NCI-H69 (cell line): ENCODE data around the gene FPGS.
"Not testable (repeated sequence)": the region's sequence is repeated elsewhere in the genome, so short reads cannot be mapped to it uniquely, and the experiment has no call there.

Source experiments
- DNase-seq: peaks from one replicate; lab custom pipeline; 2025; lab: John Stamatoyannopoulos, UW

Gene FPGS

DNA sequence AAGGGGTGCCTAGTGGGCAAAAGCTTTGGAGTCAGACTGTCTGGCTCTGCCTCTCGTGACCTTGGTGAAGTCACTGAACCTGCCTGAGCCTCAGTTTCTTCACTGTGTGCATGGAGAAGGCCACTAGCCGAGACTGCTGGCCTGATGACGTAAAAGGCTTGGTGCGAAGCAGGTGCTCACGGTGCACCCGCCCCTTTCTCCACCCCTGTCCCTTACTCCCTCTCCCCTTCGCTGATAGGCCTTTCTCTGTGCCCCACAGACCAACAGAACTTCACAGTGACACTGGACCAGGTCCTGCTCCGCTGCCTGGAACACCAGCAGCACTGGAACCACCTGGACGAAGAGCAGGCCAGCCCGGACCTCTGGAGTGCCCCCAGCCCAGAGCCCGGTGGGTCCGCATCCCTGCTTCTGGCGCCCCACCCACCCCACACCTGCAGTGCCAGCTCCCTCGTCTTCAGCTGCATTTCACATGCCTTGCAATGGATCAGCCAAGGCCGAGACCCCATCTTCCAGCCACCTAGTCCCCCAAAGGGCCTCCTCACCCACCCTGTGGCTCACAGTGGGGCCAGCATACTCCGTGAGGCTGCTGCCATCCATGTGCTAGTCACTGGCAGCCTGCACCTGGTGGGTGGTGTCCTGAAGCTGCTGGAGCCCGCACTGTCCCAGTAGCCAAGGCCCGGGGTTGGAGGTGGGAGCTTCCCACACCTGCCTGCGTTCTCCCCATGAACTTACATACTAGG, 10.4 kb downstream of the FPGS start:
- no peak for DNase-seq

GRCh38 chr9:127813686-127814226, 11.1 kb downstream of the FPGS start:
- DNase-seq, result no peak

DNA sequence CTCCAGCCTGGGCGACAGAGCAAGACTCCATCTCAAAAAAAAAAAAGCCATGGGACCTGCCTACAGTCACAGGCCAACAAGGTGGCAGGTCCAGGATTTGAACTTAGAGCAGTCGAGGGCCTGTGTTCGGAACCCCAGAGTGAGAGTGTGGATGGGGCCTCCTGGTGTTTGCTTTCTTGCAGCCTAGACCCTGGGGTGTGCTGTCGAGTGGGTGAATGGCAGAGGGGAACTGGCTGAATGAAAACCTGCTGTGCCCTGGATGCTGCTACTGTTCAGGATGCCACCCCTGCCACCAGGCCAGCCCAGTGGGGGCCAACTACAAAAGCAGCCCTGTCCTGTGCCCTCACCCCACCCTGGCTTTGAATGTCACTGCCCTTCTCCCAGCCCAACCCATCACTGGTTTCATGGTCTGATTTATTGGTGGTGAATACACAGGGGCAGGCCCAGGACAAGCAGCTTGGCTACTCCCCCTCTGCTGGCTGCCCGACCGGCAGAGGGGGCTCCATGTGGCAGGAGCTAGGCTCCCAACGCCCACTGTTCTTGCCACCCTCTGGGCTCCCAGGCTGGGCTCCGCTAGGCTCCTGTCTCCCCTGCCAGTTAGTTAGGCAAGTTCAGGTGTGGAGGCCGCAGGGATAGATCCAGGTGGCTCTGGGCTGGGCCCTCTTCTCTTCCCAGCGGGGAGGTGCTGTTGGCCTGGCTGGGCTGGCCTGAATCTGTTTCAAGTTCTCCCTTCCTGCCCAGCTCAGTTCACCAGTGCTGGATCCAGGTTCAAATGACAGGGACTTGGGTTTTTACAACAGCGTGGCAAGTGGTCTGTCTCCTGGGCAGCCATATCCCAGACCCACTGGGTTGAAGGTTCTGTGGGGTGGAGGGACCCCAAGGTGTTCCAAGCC, 12.2 kb downstream of the FPGS start:
- no peak for DNase-seq

- no peak for DNase-seq
Observed at GRCh38 chr9:127815512-127816361, 13.1 kb downstream of the FPGS start.

DNA sequence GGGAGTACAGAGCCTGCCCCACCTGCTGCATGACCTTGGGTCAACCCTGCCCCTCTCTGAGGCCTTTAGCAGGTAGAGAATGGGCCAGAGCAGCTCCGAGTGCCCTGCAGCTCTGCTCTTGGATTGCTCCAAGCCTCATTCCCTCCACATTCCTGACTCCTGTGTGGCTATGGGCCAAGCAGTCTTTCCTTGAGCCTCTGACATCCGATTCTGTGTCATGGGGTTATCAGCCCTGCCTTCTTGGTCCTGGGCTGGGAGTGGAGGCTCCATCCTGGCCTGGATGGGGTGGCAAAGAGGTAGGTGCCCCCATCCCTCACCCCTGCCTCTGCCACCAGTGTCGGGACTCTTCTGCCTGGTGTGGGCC, 13.7 kb downstream of the FPGS start:
- DNase-seq, result no peak

DNA sequence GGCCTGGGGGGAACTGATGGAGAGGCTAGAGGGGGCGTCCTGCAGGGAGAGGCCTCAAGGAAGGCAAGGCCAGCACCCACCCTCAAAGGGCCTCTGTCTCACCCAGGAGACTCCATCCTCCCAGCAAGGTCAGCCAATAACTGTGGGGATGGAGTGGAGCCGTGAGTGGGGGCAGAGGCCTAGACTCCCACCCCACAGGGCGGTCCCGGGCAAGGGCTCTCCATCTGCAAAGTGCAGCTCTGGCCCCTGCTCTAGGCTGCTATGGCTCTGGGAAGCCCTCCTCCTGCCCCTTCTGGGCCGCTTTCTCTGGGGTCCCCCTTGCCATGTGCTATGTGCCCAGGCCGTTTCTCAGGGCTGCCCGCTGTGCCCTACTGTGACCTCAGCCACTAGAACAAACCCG, 14.0 kb downstream of the FPGS start:
- no peak for DNase-seq

DNA sequence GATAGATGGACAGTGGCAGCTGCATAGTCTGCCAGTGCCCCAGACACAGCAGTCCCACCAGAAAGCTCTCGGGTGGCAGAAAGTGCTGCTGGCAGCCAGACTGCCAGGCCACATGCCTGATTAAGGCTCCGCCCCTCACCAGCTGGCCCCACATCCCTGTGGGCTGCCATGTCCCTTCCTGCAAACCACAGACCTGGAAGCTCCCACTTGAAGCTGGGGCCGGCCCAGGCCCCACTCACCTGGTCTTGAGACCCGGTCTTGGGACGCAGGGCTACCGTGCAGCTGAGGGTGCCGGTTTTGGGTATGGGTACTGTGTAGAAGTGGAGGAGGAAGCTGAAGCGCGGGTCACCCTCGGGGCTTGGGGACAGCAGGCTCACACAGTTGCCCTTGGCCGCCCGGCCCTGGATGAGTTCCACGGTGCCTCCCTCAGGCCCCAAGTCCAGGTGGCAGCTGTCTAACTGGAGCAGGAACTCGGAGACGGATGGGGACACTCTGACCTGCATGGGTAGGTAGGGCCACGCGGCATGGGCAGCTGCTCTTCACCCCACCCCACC, 15.3 kb downstream of the FPGS start:
- peak; percentile 58 for DNase-seq

- DNase-seq, result no peak
Observed at GRCh38 chr9:127818574-127818973, 15.9 kb downstream of the FPGS start.

GRCh38 chr9:127822108-127822507, 19.4 kb downstream of the FPGS start:
- peak; percentile 43 for DNase-seq

DNA sequence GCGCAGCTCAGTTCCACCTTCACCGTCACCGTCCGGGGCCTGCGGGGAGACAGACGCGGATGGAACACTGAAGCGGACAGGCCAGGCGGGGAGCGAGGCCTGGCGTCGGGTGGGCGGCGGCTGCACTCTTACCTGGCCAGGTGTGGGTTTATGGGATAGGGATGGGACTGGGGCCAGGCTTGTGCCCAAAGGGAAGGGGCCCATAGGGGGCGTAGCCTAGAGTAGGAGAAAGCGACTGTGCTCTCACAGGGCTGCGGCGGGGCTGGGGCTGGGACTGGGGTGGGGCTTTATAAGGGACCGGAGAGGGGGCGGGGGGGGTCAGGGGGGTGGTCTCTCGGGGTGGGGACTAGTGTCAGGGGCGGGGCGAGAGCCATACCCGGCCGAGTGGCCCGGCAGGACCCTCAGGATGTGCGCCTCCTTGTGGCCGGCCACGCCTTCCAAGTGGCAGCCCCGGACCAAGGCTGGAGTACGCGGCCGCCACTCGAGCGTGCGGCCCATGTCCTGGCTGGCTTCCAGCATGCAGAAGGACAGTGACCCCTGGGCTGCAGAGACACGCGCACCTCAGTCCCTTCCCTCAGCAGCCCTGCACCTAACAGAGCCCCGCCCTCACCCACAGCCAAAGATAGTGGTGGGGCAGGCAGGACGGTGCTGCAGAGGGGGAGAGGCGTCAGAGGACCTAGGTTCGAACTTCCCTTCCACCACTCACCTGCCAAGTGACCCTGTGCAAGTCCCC, 22.8 kb downstream of the FPGS start:
- DNase-seq, result peak; percentile 48

DNA sequence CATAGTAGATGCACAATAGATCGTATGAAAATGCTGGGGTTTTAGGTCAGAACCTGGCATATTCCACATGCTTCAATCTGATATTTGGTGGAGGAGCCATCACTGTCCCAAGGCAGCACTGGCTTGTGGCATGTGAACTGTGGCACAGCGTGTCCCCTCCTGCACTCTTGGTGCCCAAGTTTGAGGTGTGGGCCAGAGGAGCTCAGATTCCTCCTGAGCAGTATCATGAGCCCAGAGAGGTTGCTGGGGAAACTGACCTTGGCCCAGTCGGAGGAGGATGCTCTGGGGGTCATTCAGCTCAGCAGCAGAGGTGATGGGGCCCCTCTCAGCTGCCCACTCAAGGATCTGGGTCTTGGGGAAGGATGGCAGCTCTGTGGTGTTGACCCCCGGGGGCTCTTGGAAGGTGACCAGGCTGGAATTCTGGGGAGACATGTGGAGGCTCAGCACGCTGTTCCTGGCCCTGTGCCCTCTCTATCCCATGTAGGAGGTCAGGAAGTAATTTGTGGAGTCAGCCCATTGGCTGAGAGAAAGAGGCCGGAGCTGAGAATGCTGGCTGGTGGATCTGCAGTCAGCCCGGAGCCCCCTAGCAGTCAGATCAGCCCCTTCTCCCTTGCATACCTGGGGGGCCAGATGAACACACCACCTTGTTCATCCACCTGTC, 23.7 kb downstream of the FPGS start:
- no peak for DNase-seq

- DNase-seq, result peak; percentile 85
Observed at GRCh38 chr9:127828262-127829031, 25.8 kb downstream of the FPGS start.

GRCh38 chr9:127829205-127829906, 26.7 kb downstream of the FPGS start:
- no peak for DNase-seq

DNA sequence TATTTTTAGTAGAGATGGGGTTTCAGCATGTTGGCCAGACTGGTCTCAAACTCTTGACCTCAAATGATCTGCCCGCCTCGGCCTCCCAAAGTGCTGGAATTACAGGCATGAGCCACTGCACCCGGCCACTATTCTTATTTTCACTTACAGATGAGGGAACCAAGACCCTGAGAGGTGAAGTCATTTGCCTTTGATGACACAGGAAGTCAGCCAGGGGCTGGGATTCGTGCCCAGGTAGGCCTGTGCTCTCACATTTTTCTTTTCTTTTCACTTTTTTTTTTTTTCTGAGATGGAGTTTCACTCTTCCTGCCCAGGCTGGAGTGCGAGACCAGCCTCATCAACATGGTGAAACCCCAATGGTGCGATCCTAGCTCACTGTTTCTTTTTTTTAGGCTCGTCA, 29.6 kb downstream of the FPGS start:
- no peak for DNase-seq

DNA sequence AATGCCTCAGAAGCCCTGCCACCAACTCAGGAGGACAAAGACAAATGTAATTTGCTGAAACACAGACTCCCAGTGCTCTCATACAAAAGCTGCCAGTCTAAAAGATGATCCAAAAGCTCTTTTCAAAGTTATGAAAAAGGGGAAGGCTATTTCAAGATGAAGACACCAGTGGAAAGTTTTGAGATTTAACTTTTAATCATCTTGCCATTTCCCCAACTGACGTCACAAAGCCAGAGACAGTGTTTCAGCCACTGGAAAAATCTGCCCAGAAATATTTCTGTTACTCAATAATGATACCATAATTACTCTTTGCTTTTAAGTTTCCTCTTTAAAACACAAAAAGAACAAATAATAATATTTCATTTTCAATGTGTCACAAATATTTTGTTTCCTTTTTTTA, 30.9 kb downstream of the FPGS start:
- no peak for DNase-seq

GRCh38 chr9:127835991-127836516, 33.4 kb downstream of the FPGS start:
- DNase-seq, result no peak

DNA sequence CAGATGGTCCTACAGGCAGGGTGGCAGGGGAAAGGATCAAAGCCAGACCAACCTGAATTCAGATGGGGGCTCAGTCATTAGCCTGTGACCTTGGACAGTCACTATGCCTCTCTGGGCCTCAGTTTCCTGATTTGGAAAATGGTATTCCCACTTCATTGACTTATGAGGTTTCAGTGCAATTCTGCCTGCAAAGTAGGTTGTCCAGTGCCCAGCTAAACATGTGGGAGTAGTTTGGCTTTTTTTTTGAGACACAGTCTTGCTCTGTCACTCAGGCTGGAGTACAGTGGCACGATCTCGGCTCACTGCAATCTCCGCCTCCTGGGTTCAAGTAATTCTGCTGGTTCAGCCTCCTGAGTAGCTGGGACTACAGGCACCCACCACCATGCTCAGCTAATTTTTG, 33.9 kb downstream of the FPGS start:
- not testable (repeated sequence) for DNase-seq

DNA sequence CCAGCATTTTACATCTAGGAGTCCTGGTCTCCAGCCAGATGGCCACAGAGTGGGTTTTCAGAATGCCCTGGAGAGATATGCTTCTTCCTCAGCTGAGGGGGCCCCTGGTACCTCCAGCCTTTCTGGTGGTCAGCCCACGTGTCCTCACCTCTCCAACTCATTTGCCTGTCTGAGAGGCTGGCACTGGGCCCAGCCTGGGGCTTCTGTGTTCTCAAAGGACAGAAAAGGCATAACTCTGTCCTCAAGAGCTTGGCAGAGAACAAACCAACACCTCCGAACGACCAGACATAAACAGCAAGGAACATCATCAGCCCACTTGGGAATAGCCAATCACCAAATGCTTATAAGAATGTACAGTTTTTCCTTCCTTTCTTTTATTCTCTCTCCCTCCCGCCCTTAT, 34.7 kb downstream of the FPGS start:
- DNase-seq, result no peak
